B cell (primary cell): ENCODE measurements around the gene NTN1.

ENCODE experiments used
- CTCF ChIP-seq: fragments of 200-600 bp; IDR thresholded peaks from one replicate; pipeline ENCODE4 v1.8.0; 2022; ENCODE audit warnings: antibody characterized with exemption, mild to moderate bottlenecking
- EZH2 ChIP-seq: IDR thresholded peaks from 2 replicates; pipeline ENCODE4 v1.6.1; 2012; ENCODE audit warnings: borderline replicate concordance, low read depth, mild to moderate bottlenecking, moderate library complexity, low read length; ENCODE audit not compliant: insufficient read depth, poor library complexity, severe bottlenecking

GRCh38 chr17:9271989-9272388 is 250.7 kb downstream of the NTN1 start:
- TF ChIP-seq CTCF (no peak), EZH2 (no peak)
